HG03521 (cell line): ENCODE data around the gene APLP2.
"Not testable (repeated sequence)": the region's sequence is repeated elsewhere in the genome, so short reads cannot be mapped to it uniquely, and the experiment has no call there.

Experiments
- ATAC-seq: cut with Tn5 transposase; IDR thresholded peaks from one replicate; pipeline ENCODE4 v1.9.1; 2021; ENCODE audit warnings: mild to moderate bottlenecking, moderate library complexity; ENCODE audit not compliant: unreplicated experiment

The APLP2 gene

DNA sequence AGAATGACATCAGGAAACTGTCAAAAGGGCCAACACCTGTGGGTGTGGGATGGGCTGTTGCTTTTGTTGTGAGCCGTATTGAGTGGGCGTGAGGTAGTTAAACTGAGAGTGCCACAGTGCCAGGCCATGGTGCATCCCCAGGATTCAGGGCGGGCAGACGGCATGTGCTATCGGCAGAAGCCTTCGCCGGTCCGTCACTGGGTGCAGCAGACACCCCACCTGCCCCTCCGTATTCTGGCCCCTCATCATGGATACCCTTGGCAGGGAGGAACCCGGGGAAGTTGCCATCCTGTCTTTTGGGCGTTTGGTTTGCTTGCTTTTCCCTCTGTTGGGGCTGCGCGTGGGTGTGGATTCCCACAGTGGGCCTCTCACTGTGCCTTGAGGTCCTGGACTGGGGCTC, 117.4 kb downstream of the APLP2 start:
- no peak for ATAC-seq

DNA sequence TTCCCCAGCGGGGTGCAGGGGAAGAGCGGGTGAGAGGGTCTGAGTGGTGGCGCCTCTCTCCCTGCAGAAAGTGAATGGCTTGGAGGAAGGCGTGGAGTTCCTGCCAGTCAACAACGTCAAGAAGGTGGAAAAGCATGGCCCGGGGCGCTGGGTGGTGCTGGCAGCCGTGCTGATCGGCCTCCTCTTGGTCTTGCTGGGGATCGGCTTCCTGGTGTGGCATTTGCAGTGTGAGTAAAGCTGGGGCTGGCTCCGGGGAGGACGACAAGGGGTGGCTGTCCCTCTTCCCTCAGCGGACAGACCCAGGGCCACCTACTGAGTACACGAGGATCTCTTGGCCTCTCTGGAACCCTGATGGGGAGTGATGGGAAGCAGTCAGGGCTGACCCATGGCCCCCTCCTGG, 118.4 kb downstream of the APLP2 start:
- no peak for ATAC-seq

DNA sequence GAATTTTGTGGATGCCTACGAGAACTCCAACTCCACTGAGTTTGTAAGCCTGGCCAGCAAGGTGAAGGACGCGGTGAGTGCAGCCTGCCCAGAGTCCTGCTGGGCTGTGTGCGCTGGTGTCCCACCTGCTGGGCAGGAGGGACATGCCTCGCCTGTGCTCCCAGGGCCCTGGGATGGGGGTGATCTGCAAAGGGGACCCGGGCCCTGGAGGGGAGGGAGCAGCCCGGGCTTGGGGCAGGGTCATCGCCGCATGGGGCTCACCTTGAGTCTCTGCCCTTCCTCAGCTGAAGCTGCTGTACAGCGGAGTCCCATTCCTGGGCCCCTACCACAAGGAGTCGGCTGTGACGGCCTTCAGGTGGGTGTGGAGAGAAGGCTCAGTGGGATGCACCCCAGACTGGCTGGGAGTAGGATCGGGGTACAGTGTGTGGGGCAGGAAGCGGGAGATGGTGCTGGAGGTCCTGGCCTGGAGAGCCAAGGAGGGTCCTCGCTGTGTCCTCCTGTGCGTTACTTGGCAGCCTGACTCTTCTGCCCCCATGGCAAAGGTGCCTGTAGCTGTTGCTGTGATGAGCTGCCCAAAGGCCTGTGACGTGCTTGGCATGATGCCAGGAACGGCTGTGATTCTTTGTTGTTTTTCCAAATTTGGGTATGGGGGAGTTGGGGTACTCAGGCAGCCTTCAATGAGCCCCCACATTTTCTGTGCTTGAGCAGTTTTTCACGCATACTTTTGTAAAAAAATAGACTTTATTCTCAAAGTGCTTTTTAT, 119.1 kb downstream of the APLP2 start:
- no peak for ATAC-seq

- no peak for ATAC-seq
These were observed 120.0 kb downstream of the APLP2 start for GRCh38 chr11:130189492-130190210.

DNA sequence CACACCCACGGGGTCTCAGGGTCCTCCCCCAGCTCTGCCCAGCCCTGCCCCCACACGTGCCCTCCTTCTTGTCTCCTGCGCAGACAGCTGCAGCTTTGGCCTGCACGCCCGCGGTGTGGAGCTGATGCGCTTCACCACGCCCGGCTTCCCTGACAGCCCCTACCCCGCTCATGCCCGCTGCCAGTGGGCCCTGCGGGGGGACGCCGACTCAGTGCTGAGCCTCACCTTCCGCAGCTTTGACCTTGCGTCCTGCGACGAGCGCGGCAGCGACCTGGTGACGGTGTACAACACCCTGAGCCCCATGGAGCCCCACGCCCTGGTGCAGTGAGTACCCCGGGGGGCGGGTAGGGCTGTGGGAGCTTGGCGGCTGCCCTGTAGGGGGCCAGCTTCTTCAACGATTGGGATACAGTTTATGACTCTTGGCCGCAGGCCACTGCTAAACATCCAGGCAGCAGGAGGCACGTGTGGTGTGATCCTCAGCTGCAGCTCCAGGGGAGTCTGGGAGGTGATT, 120.7 kb downstream of the APLP2 start:
- ATAC-seq: no peak

GRCh38 chr11:130191896-130192295, 122.2 kb downstream of the APLP2 start:
- ATAC-seq: no peak

GRCh38 chr11:130192845-130193267, 123.2 kb downstream of the APLP2 start:
- ATAC-seq: no peak

GRCh38 chr11:130193551-130193950, 123.9 kb downstream of the APLP2 start:
- not testable (repeated sequence) for ATAC-seq
